ENCODE results near the gene JAZF1. TPM values are rescaled to one million over a fixed set of nuclear protein-coding genes. Genes with fewer than 3 reads are reported as not detected.

The JAZF1 gene
- total and polyA plus RNA-seq, 9 of the 15 experiments (the other 6 are each of a cell fraction or from before 2014, with no cell fraction given), result 0.04 to 0.64 (median 0.11) TPM; not detected in 3

DNA sequence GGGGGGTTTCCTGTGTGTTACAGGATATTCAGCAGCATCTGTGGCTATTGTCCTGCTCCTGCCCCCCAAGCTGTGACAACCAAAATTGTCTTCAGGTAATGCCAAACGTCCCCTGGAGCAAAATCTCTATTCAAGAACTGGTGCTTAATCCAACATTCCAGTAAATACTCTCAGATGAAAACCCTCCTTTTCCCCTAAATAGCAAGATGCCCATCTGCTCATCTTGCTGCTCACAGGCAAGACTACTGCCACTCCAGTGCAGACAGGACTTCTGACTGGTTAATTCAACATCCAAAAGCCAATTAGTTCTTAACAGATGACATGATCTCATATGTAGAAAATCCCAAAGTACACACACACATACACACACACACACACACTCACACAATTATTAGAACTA is 20.5 kb upstream of the JAZF1 start:
- Histone ChIP-seq H3K79me2 (ENCODE audit: control insufficient read depth, insufficient read depth, low read length) (no peaks in the 10 kb centered on the region), H3K9me1 (ENCODE audit: control insufficient read depth, insufficient read depth, low read length) (no peaks in the 10 kb centered on the region), H3K36me3 (ENCODE audit: control insufficient read depth, insufficient read depth, low read length) (no peaks in the 10 kb centered on the region), H2AFZ (ENCODE audit: low read depth, low read length) (no peak overlapping the region), H3K4me3 (no peak overlapping the region), H3K4me2 (ENCODE audit: insufficient read depth, low read length) (no peak overlapping the region), H3K9me3 (replicated peaks; ENCODE audit: control insufficient read depth, insufficient read depth, low read depth, low read length) (no peaks in the 10 kb centered on the region), H3K9ac (ENCODE audit: insufficient read depth in 1 of 2, low read depth in 2 of 2, low read length in 2 of 2) (no peak overlapping the region), H4K20me1 (replicated peaks; ENCODE audit: control insufficient read depth, insufficient read depth, low read length) (no peaks in the 10 kb centered on the region), H3K27me3 (ENCODE audit: control insufficient read depth in 2 of 2, insufficient read depth in 2 of 2, low read length in 2 of 2) (peaks cover 2 to 4% of the 10 kb centered on the region in 2 experiments; a peak in 1 of 5 replicates), H3K4me1 (replicated peaks in 1 of 2; ENCODE audit: control insufficient read depth in 2 of 2, insufficient read depth in 2 of 2, low read length in 2 of 2) (no peaks in the 10 kb centered on the region), H3K27ac (ENCODE audit: extremely low read depth, low read depth, low read length) (no peak overlapping the region)
- POLR2A ChIA-PET, result no interaction called here
- no peak for ATAC-seq
- in situ Hi-C loops (cut with MboI), result no loop called here
- no peak for FAIRE-seq
- no peak for DNase-seq (ENCODE audit: extremely low read depth in 1 of 4, low spot score in 3 of 4)
- intact Hi-C loops (cut with micrococcal nuclease), result no loop called here
- WGBS (ENCODE audit: insufficient coverage, low coverage, missing lambda C conversion rate), result 0% methylated on average over 1 of the region's 1 CpG
- CTCF ChIA-PET (ENCODE audit: low intra/inter-chr PET ratio), result no interaction called here
- no TSS peak for BruUV-seq (replicated peaks)
- no peak for TF ChIP-seq HNRNPL (IDR thresholded peaks at IDR 0.05; ENCODE audit: low read depth, low read length)
- TF ChIP-seq, protein P1, sequence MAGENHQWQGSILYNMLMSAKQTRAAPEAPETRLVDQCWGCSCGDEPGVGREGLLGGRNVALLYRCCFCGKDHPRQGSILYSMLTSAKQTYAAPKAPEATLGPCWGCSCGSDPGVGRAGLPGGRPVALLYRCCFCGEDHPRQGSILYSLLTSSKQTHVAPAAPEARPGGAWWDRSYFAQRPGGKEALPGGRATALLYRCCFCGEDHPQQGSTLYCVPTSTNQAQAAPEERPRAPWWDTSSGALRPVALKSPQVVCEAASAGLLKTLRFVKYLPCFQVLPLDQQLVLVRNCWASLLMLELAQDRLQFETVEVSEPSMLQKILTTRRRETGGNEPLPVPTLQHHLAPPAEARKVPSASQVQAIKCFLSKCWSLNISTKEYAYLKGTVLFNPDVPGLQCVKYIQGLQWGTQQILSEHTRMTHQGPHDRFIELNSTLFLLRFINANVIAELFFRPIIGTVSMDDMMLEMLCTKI (IDR thresholded peaks at IDR 0.05; ENCODE audit: partially characterized antibody), result no peak
- TF ChIP-seq RERE (CRISPR knock-in tag; IDR thresholded peaks at IDR 0.05; ENCODE audit: borderline replicate concordance), result no peak
- no peak for TF ChIP-seq ZBTB11 (CRISPR knock-in tag; IDR thresholded peaks at IDR 0.05)
- no peak for TF ChIP-seq STAT5B (CRISPR knock-in tag; IDR thresholded peaks at IDR 0.05)
- no peak for TF ChIP-seq FOXP1 (CRISPR knock-in tag; IDR thresholded peaks at IDR 0.05)
- no peak for TF ChIP-seq MIER1 (IDR thresholded peaks at IDR 0.05; ENCODE audit: low read depth)
- TF ChIP-seq, protein P2, sequence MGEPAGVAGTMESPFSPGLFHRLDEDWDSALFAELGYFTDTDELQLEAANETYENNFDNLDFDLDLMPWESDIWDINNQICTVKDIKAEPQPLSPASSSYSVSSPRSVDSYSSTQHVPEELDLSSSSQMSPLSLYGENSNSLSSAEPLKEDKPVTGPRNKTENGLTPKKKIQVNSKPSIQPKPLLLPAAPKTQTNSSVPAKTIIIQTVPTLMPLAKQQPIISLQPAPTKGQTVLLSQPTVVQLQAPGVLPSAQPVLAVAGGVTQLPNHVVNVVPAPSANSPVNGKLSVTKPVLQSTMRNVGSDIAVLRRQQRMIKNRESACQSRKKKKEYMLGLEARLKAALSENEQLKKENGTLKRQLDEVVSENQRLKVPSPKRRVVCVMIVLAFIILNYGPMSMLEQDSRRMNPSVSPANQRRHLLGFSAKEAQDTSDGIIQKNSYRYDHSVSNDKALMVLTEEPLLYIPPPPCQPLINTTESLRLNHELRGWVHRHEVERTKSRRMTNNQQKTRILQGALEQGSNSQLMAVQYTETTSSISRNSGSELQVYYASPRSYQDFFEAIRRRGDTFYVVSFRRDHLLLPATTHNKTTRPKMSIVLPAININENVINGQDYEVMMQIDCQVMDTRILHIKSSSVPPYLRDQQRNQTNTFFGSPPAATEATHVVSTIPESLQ (CRISPR knock-in tag; IDR thresholded peaks at IDR 0.05), result no peak

All from K562 (cell line).